ENCODE results near the gene PGK2. TPM values are rescaled to one million over a fixed set of nuclear protein-coding genes. Genes with fewer than 3 reads are reported as not detected.

The PGK2 gene
- total RNA-seq, 1 donor from 2014 or later = not detected

DNA sequence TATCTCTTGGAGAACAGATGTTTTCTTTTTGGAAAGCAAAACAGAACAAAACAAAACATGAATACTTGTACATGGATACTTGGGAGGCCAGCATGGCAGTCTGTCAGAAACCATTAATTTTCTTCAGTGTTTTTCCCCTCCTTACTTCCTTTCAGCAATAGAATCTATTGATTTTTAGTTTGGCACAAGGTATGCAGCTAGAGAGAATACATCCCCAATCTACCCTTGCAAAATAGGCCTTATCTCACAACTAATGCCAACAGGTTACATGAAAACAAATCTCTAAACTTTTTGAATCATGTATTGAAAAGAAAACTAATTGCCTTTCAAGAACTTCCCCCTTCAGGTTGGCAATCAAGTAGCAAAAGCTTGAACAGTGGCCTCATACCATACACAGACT lies 2.8 kb downstream of the PGK2 start:
- Histone ChIP-seq H3K36me3 (no peaks in the 10 kb centered on the region), H3K27me3 (no peaks in the 10 kb centered on the region), H3K27ac (no peak overlapping the region), H3K4me1 (no peaks in the 10 kb centered on the region), H3K9me3 (no peaks in the 10 kb centered on the region), H3K4me3 (no peak overlapping the region)
- DNase-seq (no peak), ATAC-seq (no peak)
- intact Hi-C loops (cut with DNase I) = no loop called here
- TF ChIP-seq, protein P1, sequence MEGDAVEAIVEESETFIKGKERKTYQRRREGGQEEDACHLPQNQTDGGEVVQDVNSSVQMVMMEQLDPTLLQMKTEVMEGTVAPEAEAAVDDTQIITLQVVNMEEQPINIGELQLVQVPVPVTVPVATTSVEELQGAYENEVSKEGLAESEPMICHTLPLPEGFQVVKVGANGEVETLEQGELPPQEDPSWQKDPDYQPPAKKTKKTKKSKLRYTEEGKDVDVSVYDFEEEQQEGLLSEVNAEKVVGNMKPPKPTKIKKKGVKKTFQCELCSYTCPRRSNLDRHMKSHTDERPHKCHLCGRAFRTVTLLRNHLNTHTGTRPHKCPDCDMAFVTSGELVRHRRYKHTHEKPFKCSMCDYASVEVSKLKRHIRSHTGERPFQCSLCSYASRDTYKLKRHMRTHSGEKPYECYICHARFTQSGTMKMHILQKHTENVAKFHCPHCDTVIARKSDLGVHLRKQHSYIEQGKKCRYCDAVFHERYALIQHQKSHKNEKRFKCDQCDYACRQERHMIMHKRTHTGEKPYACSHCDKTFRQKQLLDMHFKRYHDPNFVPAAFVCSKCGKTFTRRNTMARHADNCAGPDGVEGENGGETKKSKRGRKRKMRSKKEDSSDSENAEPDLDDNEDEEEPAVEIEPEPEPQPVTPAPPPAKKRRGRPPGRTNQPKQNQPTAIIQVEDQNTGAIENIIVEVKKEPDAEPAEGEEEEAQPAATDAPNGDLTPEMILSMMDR (IDR thresholded peaks at IDR 0.05) = no peak

DNA sequence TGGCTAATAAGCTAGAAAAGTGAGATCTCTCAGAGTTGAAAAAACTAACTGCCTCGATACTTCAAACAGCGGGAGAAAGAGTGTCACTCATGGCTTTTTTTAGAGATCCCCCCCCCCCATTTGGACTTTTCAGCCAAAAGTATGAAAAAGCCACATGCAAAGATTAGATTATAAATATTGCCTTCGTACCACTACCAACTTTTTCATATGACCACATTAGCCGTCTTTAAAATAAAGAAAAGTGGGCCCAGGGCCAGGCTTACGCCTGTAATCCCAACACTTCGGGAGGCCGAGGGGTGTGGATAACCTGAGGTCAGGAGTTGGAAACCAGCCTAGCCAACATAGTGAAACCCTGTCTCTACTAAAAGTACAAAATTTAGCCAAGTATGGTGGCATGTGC lies 4.4 kb downstream of the PGK2 start:
- ATAC-seq (no peak), DNase-seq (no peak)
- H3K4me1 ChIP-seq = no peaks in the 10 kb centered on the region
- TF ChIP-seq, protein P1 (IDR thresholded peaks at IDR 0.05) = no peak
- no peaks in the 10 kb centered on the region for H3K9me3 ChIP-seq
- no peaks in the 10 kb centered on the region for H3K36me3 ChIP-seq
- intact Hi-C loops (cut with DNase I) = no loop called here
- H3K4me3 ChIP-seq = no peak overlapping the region
- H3K27me3 ChIP-seq = no peaks in the 10 kb centered on the region
- H3K27ac ChIP-seq = no peak overlapping the region

GRCh38 chr6:49782293-49782692 lies 4.8 kb downstream of the PGK2 start:
- Histone ChIP-seq H3K4me1 (no peaks in the 10 kb centered on the region), H3K4me3 (no peak overlapping the region), H3K27me3 (no peaks in the 10 kb centered on the region), H3K9me3 (no peaks in the 10 kb centered on the region), H3K36me3 (no peaks in the 10 kb centered on the region), H3K27ac (no peak overlapping the region)
- no peak for ATAC-seq
- no peak for DNase-seq
- TF ChIP-seq, protein P1 (IDR thresholded peaks at IDR 0.05) = no peak
- intact Hi-C loops (cut with DNase I) = no loop called here

DNA sequence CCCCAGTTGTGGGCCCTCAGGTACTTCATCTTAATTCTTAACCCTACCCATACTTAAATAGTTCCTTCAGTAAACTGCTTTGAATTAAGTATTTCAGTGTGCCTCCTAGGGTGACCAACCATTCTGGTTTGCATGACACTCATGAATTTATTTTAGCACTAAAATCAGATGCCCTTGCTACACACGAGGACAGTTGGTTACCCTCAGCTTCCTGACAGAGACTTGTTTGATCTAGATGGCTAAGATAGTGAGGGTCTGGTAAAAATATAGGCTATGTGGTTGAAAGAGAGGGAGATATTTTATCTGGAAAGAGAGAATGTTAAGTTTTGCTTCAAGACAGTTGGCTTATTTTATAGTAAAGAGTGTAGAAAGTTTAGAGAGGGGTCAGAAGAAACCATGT lies 10.6 kb downstream of the PGK2 start:
- no peak overlapping the region for H3K27ac ChIP-seq
- H3K36me3 ChIP-seq = no peaks in the 10 kb centered on the region
- TF ChIP-seq, protein P1 (IDR thresholded peaks at IDR 0.05) = no peak
- H3K9me3 ChIP-seq = no peaks in the 10 kb centered on the region
- no peaks in the 10 kb centered on the region for H3K27me3 ChIP-seq
- no peak overlapping the region for H3K4me3 ChIP-seq
- ATAC-seq (no peak), DNase-seq (no peak)
- no peaks in the 10 kb centered on the region for H3K4me1 ChIP-seq
- intact Hi-C loops (cut with DNase I) = no loop called here

DNA sequence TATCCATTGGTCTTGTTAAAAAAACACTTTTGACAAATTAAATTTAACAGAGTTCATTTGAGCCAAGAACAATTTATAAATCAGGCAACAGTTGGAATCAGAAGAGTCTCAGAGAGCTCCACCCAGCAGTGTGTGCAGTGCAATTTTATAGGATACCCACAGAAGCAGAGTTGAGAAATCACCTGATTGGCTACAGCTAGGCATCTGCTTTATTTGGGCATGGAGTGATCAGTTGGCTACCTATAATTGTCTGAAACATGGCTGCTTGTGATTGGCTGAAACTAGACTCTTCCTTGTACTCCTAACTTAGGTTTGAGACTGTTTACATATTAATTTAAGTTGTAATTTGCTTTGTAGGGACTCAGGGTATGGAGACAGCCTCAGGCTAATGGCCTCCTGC lies 12.0 kb downstream of the PGK2 start:
- DNase-seq = no peak
- H3K27me3 ChIP-seq = no peaks in the 10 kb centered on the region
- no peaks in the 10 kb centered on the region for H3K4me1 ChIP-seq
- H3K27ac ChIP-seq = no peak overlapping the region
- TF ChIP-seq, protein P1 (IDR thresholded peaks at IDR 0.05) = no peak
- H3K36me3 ChIP-seq = no peaks in the 10 kb centered on the region
- no peak for ATAC-seq
- no peaks in the 10 kb centered on the region for H3K9me3 ChIP-seq
- H3K4me3 ChIP-seq = no peak overlapping the region
- intact Hi-C loops (cut with DNase I) = no loop called here

DNA sequence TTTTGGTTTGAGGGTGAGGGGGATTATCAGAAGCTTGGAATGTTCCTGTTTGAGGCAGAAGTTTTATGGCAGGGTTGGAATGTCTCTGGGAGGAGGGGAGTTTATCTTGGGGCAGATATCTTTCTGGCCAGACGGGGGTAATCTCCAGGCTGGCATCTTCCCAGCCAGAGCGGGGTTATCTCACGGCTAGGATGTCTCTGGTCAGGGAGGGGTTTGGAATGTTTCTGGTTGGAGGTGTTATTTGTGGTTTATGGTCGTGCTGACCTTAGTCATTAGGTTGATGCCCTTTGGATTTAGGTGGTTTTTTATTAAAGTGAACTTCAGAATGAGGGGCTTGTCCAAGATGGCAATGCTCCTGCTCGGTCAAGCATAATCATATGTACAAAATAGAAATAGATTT lies 14.8 kb downstream of the PGK2 start:
- Histone ChIP-seq H3K4me3 (no peak overlapping the region), H3K27ac (no peak overlapping the region), H3K9me3 (no peaks in the 10 kb centered on the region), H3K4me1 (no peaks in the 10 kb centered on the region), H3K36me3 (no peaks in the 10 kb centered on the region), H3K27me3 (no peaks in the 10 kb centered on the region)
- no peak for ATAC-seq
- TF ChIP-seq, protein P1 (IDR thresholded peaks at IDR 0.05) = no peak
- DNase-seq = no peak
- intact Hi-C loops (cut with DNase I) = no loop called here
